ENCODE measurements around the gene HPCAL1. TPM values are rescaled to one million over a fixed set of nuclear protein-coding genes. Genes with fewer than 3 reads are reported as not detected.

The HPCAL1 gene
- total RNA-seq, 4 donors from 2014 or later = 11.1 to 122 (median 48.9) TPM

DNA sequence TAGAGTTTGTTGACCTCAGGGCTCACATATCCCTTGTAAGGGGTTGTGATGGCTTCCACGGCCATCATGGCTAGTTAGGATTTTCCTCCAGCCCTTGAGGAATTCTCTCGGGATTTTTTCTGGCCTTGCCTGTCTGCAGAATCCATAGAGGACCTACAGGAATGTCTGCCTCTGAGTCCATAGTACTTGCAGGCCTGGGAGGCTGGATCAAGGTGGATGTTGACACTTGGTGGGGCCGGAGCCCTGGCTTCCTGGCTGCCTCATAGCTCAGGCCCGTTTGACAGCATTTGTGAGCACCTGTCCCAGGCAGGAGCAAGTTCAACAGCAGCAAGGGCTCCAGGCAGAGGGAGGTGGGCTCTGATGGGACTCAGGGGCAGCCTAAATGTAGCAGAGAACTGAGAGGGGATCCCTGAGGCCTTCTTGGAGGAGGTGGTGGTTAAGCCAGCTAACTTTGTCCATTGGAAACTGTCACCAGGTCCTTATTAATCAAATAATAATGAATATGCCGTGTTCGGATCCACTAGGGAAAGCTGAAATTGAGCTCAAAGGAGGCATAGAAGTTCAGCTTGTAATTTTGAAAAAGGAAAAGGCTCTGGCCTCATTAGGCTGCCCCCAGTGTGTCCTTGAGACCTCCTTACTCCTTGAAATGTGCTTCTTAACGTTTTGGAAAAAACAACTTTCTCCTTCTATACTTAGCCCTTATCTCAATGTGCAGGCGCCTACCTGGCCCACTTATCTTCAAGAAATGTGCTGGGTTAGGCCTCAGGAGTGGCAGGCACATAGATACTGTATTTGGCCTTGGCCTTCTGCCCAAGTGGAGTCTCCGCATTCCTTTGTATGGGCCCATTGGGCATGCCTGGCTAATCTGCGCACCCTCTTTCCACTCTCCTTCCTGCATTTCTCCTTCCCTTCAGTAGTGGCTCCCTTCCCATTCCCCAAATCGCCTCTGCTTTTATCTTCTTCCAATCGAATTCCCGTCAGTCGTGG, 66.9 kb downstream of the HPCAL1 start:
- TF ChIP-seq POLR2A (IDR thresholded peaks at IDR 0.05) = no peak
- TF ChIP-seq, protein P1, sequence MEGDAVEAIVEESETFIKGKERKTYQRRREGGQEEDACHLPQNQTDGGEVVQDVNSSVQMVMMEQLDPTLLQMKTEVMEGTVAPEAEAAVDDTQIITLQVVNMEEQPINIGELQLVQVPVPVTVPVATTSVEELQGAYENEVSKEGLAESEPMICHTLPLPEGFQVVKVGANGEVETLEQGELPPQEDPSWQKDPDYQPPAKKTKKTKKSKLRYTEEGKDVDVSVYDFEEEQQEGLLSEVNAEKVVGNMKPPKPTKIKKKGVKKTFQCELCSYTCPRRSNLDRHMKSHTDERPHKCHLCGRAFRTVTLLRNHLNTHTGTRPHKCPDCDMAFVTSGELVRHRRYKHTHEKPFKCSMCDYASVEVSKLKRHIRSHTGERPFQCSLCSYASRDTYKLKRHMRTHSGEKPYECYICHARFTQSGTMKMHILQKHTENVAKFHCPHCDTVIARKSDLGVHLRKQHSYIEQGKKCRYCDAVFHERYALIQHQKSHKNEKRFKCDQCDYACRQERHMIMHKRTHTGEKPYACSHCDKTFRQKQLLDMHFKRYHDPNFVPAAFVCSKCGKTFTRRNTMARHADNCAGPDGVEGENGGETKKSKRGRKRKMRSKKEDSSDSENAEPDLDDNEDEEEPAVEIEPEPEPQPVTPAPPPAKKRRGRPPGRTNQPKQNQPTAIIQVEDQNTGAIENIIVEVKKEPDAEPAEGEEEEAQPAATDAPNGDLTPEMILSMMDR (IDR thresholded peaks at IDR 0.05) = no peak
- intact Hi-C loops (cut with DNase I; ENCODE audit: low total_unique reads) = no loop called here
- Histone ChIP-seq H3K27me3 (no peaks in the 10 kb centered on the region), H3K27ac (no peak overlapping the region), H3K4me1 (peaks cover 0 to 5% of the 10 kb centered on the region in 2 donors), H3K36me3 (no peaks in the 10 kb centered on the region), H3K4me3 (no peak overlapping the region), H3K9me3 (no peaks in the 10 kb centered on the region)
- no peak for DNase-seq

DNA sequence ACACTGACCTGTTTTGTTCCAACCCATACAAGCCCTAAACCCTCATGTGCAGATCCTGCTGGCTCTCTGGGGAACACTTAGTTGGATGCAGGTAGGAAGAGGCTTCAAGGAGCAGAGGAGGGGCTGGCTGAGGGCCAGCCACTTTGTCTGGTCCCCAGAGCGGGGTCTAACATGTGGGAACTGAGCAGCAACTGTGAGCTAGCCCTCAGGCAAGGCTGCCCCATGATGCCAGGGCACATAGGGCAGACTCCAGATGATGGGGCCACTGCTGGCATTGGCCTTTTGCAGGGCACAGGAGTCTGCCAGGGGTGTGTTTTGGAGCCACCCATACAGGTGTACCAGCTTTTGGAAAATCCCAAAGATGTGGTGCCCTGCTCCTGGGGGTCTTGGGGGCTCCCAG, 67.7 kb downstream of the HPCAL1 start:
- no peak overlapping the region for H3K4me3 ChIP-seq
- peaks cover 0 to 5% of the 10 kb centered on the region in 2 donors for H3K4me1 ChIP-seq
- H3K36me3 ChIP-seq = no peaks in the 10 kb centered on the region
- intact Hi-C loops (cut with DNase I; ENCODE audit: low total_unique reads) = no loop called here
- no peak for DNase-seq
- H3K9me3 ChIP-seq = no peaks in the 10 kb centered on the region
- no peak for TF ChIP-seq POLR2A (IDR thresholded peaks at IDR 0.05)
- TF ChIP-seq, protein P1 (IDR thresholded peaks at IDR 0.05) = no peak
- no peak overlapping the region for H3K27ac ChIP-seq
- H3K27me3 ChIP-seq = no peaks in the 10 kb centered on the region

DNA sequence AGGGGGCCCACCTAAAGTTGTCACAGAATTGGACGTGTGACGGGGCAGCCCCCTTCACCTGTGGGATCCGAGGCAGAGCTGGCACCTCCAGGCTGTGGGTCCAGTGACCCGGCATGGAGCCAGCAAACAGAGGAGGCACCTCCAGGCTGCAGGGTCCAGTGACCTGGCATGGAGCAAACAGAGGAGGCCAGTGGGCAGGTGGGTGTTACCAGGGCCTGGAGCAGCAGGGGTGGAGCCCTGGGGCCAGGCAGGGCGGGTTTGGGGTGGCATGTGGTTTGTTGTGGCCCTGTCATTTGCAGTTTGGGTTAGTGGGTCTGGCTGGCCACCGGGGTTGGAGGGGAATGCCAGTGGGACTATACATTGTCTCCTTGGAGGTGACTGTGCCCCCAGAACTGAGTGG, 68.2 kb downstream of the HPCAL1 start:
- H3K27me3 ChIP-seq = no peaks in the 10 kb centered on the region
- TF ChIP-seq, protein P1 (IDR thresholded peaks at IDR 0.05) = no peak
- TF ChIP-seq POLR2A (IDR thresholded peaks at IDR 0.05) = no peak
- no peaks in the 10 kb centered on the region for H3K9me3 ChIP-seq
- DNase-seq = no peak
- H3K4me3 ChIP-seq = no peak overlapping the region
- intact Hi-C loops (cut with DNase I; ENCODE audit: low total_unique reads) = no loop called here
- H3K27ac ChIP-seq = no peak overlapping the region
- no peaks in the 10 kb centered on the region for H3K36me3 ChIP-seq
- H3K4me1 ChIP-seq = peaks cover 0 to 5% of the 10 kb centered on the region in 2 donors

DNA sequence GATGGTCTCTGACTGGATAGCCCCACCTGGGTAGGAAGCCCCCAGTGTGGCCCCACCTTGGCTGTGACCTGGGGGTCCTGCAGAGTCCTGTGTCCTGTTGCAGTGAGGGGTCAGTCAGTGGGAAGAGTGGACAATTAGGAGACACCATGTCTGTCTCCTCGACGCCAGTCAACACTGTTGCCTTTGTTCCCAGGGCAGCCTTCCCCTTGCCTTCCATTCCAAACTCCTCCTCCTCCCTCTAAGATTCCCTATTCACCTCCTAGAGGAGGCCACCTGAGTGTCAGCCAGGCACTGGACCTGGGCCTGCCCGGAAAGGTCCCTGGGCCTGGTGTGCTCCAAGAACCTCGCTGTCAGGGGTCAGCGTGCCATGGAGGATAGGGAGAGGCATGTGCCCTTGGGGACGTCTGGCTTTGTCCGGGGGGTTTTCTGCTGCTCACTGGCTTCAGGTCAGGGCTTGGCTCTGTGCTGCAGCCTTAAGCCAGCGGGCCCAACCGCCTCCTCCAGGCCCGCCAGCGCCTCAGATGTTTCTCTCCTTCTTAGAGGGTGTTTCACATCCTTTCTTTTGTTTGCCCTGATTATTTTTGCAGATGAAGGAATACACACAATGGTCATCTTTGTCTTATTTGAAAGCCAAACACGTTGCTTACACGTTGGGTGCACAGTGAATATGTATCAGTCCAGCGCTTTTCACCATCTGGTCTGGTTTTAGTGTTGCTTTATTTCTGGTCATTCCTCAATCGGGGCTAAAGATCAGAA, 68.9 kb downstream of the HPCAL1 start:
- no peaks in the 10 kb centered on the region for H3K9me3 ChIP-seq
- no peaks in the 10 kb centered on the region for H3K27me3 ChIP-seq
- intact Hi-C loops (cut with DNase I; ENCODE audit: low total_unique reads) = no loop called here
- no peak overlapping the region for H3K27ac ChIP-seq
- peaks cover 0 to 5% of the 10 kb centered on the region in 2 donors for H3K4me1 ChIP-seq
- H3K4me3 ChIP-seq = no peak overlapping the region
- H3K36me3 ChIP-seq = no peaks in the 10 kb centered on the region
- no peak for TF ChIP-seq POLR2A (IDR thresholded peaks at IDR 0.05)
- TF ChIP-seq, protein P1 (IDR thresholded peaks at IDR 0.05) = no peak
- no peak for DNase-seq
